WI38 (cell line): Measurements from ENCODE around the gene CYP4X1.
"Not testable (repeated sequence)": the region's sequence is repeated elsewhere in the genome, so short reads cannot be mapped to it uniquely, and the experiment has no call there.

Experiments
- H3K4me3 ChIP-seq: 2 replicates; pipeline ENCODE4 v1.5.1; 2011; ENCODE audit warnings: low read depth, mild to moderate bottlenecking, control low read depth, low read length
- TF ChIP-seq, protein P1 (sequence below): IDR thresholded peaks from 2 replicates; pipeline ENCODE4 v1.5.1; 2012; ENCODE audit warnings: low read depth, mild to moderate bottlenecking, control low read depth, low read length

CYP4X1 gene, protein sequence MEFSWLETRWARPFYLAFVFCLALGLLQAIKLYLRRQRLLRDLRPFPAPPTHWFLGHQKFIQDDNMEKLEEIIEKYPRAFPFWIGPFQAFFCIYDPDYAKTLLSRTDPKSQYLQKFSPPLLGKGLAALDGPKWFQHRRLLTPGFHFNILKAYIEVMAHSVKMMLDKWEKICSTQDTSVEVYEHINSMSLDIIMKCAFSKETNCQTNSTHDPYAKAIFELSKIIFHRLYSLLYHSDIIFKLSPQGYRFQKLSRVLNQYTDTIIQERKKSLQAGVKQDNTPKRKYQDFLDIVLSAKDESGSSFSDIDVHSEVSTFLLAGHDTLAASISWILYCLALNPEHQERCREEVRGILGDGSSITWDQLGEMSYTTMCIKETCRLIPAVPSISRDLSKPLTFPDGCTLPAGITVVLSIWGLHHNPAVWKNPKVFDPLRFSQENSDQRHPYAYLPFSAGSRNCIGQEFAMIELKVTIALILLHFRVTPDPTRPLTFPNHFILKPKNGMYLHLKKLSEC

DNA sequence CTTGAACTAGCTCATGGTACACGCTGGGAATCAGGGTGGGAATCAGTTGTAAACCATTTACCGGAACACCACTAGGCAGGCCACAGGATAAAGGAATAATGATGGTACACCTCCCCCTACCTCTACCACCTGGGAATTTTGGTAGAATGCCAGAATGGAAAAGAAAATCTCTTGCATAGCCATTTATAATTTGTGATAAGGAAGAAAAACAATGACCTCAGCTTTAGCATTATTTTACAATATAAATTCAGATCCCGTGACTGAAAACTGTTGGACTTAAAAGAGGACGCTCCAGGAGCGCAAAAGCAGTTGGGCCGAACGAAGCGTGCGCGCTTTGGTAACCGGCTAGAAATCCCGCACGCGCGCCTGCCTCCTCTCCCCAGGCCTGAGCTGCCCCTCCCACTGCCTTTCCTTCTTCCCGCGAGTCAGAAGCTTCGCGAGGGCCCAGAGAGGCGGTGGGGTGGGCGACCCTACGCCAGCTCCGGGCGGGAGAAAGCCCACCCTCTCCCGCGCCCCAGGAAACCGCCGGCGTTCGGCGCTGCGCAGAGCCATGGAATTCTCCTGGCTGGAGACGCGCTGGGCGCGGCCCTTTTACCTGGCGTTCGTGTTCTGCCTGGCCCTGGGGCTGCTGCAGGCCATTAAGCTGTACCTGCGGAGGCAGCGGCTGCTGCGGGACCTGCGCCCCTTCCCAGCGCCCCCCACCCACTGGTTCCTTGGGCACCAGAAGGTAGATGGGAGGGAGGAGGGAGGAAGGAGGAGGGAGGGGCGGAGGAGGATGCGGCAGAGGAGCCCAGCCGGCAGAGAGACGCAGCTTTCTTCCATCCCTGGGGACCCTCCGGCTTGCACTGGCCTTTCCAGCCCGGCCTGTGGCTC is at the start of gene CYP4X1:
CYP4X1 (plus strand) TSS at position 402 of the 873 bp plus-strand sequence; CDS start at position 551, 149 bp downstream.
- TF ChIP-seq, protein P1, sequence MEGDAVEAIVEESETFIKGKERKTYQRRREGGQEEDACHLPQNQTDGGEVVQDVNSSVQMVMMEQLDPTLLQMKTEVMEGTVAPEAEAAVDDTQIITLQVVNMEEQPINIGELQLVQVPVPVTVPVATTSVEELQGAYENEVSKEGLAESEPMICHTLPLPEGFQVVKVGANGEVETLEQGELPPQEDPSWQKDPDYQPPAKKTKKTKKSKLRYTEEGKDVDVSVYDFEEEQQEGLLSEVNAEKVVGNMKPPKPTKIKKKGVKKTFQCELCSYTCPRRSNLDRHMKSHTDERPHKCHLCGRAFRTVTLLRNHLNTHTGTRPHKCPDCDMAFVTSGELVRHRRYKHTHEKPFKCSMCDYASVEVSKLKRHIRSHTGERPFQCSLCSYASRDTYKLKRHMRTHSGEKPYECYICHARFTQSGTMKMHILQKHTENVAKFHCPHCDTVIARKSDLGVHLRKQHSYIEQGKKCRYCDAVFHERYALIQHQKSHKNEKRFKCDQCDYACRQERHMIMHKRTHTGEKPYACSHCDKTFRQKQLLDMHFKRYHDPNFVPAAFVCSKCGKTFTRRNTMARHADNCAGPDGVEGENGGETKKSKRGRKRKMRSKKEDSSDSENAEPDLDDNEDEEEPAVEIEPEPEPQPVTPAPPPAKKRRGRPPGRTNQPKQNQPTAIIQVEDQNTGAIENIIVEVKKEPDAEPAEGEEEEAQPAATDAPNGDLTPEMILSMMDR = no peak
- H3K4me3 ChIP-seq = no peak within 1 kb of the TSS

DNA sequence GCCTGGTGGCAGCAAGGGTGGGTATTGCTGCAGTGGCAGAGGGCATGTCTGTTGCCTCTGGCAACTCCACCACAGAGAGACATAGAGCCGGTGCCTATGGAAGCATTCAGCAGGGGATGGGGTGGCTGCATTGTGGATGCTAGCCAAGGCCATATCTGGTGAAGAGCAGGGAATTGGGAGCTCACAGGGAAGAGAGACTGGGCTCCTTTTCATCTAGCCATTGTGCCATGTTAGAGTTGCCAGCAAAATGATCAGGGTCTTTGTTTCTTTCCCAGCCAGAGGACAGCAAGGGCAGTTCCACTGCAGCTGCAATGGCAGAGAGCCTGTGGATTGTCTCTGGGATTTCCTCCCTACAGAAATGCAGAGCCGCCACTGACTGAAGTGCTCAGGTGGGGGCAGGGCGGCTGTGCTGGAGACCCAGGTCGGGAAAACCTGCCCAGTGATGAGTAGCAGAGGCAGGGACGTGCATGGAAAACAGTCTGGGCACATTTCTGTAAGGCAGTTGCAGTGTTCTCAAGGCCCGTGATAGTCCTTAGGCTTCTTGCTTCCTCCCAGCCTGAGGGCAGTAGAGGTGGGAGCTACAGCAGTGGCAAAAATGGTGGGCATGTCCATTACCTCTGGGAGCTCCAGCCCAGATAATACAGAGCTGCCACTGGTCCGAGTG is 40.2 kb upstream of the CYP4X1 start:
- TF ChIP-seq, protein P1 = no peak

DNA sequence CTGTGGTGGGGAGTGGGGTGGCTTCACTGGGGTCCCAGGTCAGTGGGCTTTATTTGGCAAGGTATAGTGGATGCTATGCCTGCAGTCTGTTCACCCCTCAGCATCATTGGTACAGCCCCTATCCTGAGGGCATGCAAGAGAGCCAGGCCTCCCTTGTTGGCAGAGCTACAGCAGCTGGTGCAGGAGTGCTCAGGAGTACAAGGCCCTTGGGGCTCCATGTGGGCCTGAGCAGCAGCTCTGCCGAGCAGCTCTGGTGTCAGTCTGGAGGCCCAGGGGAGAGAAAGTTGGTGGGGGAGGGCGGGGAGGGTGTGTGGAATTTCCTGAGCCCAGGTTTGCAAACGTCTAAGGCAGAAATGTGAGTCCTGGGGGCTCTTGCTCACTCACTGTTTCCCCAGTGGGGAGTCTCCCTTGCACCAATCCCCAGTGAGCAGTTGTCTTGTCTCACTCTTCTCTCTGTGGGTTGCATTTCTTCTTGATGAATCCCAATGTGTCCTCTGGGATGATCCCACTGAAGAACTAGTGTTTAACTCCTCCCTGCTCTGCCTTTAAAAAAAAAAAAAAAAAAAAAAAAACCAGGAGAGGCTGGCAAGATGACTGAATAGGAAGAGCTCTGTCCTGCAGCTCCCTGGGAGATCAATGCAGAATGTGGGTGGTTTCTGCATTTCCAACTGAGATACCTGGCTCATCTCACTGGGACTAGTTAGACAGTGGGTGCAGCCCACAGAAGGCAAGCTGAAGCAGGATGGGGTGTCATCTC is 39.5 kb upstream of the CYP4X1 start:
- TF ChIP-seq, protein P1 = no peak

More for the DNA sequence above, 40.2 kb upstream of the CYP4X1 start:
- H3K4me3 ChIP-seq = no peak overlapping the region

DNA sequence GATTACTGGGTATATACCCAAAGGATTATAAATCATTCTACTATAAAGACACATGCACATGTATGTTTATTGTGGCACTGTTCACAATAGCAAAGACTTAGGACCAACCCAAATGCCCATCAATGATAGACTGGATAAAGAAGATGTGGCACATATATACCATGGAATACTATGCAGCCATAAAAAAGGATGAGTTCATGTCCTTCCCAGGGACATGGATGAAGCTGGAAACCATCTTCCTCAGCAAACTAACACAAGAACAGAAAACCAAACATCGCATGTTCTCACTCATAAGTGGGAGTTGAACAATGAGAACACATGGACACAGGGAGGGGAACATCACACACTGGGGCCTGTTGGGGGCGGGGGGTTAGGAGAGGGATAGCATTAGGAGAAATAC is 32.9 kb upstream of the CYP4X1 start:
- H3K4me3 ChIP-seq = not testable (repeated sequence)

More for the DNA sequence above, 39.5 kb upstream of the CYP4X1 start:
- H3K4me3 ChIP-seq = no peak overlapping the region

- no peak overlapping the region for H3K4me3 ChIP-seq
- TF ChIP-seq, protein P1 = no peak
Observed at GRCh38 chr1:46991083-46991923, 32.2 kb upstream of the CYP4X1 start.

- TF ChIP-seq, protein P1 = no peak
- H3K4me3 ChIP-seq = no peak overlapping the region
Observed at GRCh38 chr1:46996659-46997281, 26.7 kb upstream of the CYP4X1 start.
